ENCODE measurements around the gene PCSK5. TPM values are rescaled to one million over a fixed set of nuclear protein-coding genes. Genes with fewer than 3 reads are reported as not detected.

Gene PCSK5
- total and polyA plus RNA-seq, 2 donors (not counting 3 experiments of a cell fraction or from before 2014, with no cell fraction given) = 2.6 to 4.8 TPM

GRCh38 chr9:76349865-76350264, 459.4 kb downstream of the PCSK5 start:
- no TSS peak for BruUV-seq (replicated peaks)
- H3K4me1 ChIP-seq (ENCODE audit: control insufficient read depth, extremely low read depth, insufficient read depth, low read length) = no peaks in the 10 kb centered on the region
- DNase-seq (ENCODE audit: low read depth, low spot score) = no peak
- no peak overlapping the region for H3K27ac ChIP-seq (ENCODE audit: insufficient read depth, low read depth, low read length)
- H3K4me2 ChIP-seq (ENCODE audit: insufficient read depth, low read length) = no peak overlapping the region
- H4K20me1 ChIP-seq (replicated peaks; ENCODE audit: control insufficient read depth, extremely low read depth, insufficient read depth, low read length) = no peaks in the 10 kb centered on the region
- H3K27me3 ChIP-seq (ENCODE audit: control insufficient read depth in 2 of 2, insufficient read depth in 2 of 2, low read length in 2 of 2) = peaks cover 0 to 2% of the 10 kb centered on the region in 2 experiments
- no peaks in the 10 kb centered on the region for H3K9me1 ChIP-seq (replicated peaks; ENCODE audit: control insufficient read depth, extremely low read depth, insufficient read depth, low read length)
- no peak overlapping the region for H3K9ac ChIP-seq (replicated peaks; ENCODE audit: extremely low read depth, insufficient read depth, low read length)
- TF ChIP-seq EZH2 (IDR thresholded peaks at IDR 0.05; ENCODE audit: borderline replicate concordance, low read depth, low read length, severe bottlenecking) (no peak), FOS (IDR thresholded peaks at IDR 0.05; ENCODE audit: borderline replicate concordance, insufficient read depth, low read length) (no peak), JUN (IDR thresholded peaks at IDR 0.05; ENCODE audit: borderline replicate concordance, insufficient read depth, insufficient read length, low read depth) (no peak), CTCF (IDR thresholded peaks at IDR 0.05; ENCODE audit: extremely low read depth in 1 of 2, insufficient read depth in 1 of 2, low read depth in 1 of 2, low read length in 2 of 2) (no peak), POLR2A (IDR thresholded peaks at IDR 0.05; ENCODE audit: low read depth, low read length) (no peak), POLR2AphosphoS5 (IDR thresholded peaks at IDR 0.05; ENCODE audit: insufficient read depth, low read depth, low read length) (no peak), GATA2 (IDR thresholded peaks at IDR 0.05; ENCODE audit: insufficient read depth, insufficient read length, low read depth, low read length) (no peak), MYC (IDR thresholded peaks at IDR 0.05; ENCODE audit: low read depth, low read length) (no peak), MAX (IDR thresholded peaks at IDR 0.05; ENCODE audit: insufficient read depth, insufficient read length) (no peak)
- ChIA-PET CTCF (no interaction called here), POLR2A (interaction anchor here (0.7 kb wide), 1 partner anchor 446 kb away, joined by 3 read pairs; no protein-coding TSS in a partner anchor)
- H2AFZ ChIP-seq (ENCODE audit: low read depth, low read length) = no peak overlapping the region
- H3K36me3 ChIP-seq (ENCODE audit: control insufficient read depth in 2 of 2, extremely low read depth in 1 of 2, insufficient read depth in 2 of 2, low read length in 2 of 2) = no peaks in the 10 kb centered on the region
- no peak for FAIRE-seq
- H3K9me3 ChIP-seq (replicated peaks; ENCODE audit: control insufficient read depth, insufficient read depth, low read length) = no peaks in the 10 kb centered on the region
- no peaks in the 10 kb centered on the region for H3K79me2 ChIP-seq (ENCODE audit: control insufficient read depth, insufficient read depth, low read length)
- H3K4me3 ChIP-seq (replicated peaks in 1 of 3; ENCODE audit: insufficient read depth in 1 of 3, low read depth in 1 of 3, low read length in 3 of 3) = no peak overlapping the region
- intact Hi-C loops (cut with micrococcal nuclease) (no loop called here), dilution Hi-C loops (cut with MboI; ENCODE audit: extremely low pct_ligation_motif_present, low sequenced_read_pairs) (no loop called here)
